Measurements from ENCODE around the gene EEF1E1.
"Not testable (repeated sequence)": the region's sequence is repeated elsewhere in the genome, so short reads cannot be mapped to it uniquely, and the experiment has no call there.

The EEF1E1 gene

DNA sequence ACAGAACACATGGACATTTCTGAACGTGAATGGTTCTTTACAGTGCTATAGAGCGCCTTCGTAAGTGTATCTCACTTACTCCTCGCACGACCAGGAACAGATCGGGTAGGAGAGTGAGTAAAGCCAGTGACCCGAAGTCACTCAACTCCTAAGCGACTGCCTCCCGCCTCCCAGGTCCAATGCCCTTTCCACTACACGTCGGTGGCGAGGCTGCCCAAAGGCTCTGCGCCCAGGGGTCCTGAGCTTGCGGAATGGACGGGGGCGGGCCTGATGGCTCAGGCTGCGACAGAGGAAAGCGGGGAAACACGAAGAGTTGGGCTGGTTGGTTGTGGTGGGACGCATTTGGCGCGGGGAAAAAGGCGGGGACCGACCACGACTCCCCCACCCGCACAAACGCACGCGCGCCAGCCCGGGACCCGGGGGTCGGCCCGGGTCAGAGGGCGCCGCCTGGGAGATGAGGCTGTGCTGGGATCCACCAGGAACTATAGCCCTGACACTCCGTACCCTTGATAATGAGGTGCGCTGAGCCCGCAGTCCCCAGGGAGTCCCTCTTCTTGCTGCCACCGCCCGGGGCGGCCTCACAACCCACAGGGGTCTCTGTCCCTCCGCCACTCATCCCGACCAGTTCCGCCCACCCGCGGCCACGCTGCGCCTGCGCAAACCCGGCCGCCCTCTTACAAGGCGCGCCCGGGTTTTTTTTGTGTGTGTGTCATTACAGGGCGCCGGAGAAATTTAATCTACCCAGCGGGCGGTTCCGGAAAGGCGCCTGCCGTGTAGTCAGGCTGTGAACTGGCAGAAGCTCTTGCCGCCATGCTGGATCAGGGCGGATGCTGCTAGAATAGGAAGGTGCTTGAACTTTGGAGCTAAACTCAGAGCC lies 38.3 kb downstream of the EEF1E1 start, which contains the start of gene BLOC1S5:
Gene BLOC1S5 (minus strand): TSS at position 629 of the 877 bp plus-strand sequence. CDS start 13 bp downstream, at position 616.
- DNase-seq (ENCODE audit: low spot score): peak; percentile 97

DNA sequence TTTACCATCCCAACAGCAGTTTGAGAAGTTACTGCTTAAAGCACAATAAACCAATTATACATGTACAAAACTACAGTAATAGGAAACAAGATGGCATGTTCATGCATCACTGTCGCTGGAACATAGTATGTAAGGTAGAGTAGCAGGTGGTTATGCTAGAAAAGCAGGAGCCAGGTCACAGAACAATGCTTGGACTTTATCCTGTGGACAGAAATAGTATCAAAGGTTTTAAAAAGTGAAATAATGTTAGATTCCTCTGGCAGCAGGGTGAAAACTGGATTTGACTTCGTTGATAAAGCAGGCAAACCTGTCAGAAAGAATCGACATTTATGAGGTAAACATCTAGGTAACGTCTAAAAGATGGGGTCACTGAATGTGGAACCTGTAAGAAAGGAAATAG lies 40.6 kb downstream of the EEF1E1 start:
- no peak for DNase-seq (ENCODE audit: low spot score)

DNA sequence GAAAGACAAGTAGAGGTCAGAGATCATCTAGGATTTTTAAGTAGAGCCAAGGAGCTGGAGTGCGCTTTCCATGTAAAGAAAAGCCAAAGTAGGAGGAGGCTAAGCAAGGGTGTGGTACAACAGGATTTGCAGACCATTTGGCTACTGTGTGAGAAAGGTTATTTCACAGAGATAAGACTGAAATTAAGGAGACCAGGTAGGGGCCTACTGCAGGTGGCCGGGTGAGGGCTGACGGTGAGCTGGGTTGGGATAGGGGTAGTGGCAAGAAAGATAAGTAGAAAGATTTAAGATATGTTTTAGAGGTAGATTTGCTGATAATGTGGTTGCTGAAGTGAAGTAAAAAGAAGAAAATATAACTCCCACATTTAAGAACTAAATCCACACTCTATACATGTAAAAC lies 42.0 kb downstream of the EEF1E1 start:
- DNase-seq (ENCODE audit: low spot score): no peak

DNA sequence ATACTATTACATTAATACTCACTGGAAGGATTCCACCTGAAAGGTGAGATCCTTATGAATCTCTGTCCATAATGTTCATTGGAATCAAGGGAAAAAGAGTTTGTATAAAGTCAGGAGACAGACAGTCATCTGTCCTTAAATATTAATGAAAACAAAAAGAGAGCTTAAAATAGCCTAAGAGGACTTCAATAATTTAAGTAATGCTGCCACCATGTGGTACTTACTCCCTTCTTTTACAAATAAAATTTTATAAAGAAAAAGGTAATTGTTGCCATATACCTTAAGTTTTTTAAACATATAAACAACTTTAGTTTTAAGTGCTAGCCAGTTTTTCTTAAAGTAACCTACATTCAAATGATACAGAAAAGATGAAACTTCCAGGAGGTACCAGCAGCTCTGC lies 43.2 kb downstream of the EEF1E1 start:
- DNase-seq (ENCODE audit: low spot score): peak; percentile 19

DNA sequence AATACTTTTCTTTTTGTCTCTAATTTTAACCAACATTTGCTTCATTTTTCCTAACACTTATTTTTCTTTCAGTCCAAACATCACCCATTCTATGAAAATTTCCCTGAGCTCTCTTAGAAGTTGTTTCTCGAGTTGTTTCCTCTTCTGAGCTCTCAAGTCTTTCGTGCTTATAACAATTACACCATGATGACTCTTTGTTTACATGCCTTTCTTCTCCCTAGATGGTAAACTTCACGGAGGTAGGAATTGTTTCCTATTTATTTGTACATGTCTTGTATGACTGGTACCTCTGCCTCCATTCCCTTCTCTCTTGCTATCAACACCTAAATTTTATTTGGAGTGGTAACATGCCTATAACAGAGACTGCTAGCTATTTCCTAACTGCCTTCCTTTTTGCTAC lies 44.6 kb downstream of the EEF1E1 start:
- DNase-seq (ENCODE audit: low spot score): no peak

DNA sequence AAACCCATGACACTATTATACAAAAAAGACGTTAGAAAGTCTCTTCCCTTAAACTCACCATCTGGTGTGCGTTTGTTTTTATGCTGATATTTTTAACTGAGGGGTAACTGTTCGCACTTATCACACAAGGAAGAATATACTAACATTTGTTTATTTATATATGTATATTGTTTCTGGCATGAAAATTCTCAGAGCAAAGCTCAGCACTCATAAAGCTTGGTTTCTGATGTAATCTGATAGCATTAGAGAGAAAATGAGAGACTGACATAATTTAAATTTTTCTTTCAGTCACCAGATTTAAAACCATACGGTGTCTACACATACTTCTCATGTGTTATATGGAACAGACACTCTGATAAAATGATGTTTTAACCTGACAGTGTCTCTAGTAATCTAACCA lies 45.1 kb downstream of the EEF1E1 start:
- no peak for DNase-seq (ENCODE audit: low spot score)

DNA sequence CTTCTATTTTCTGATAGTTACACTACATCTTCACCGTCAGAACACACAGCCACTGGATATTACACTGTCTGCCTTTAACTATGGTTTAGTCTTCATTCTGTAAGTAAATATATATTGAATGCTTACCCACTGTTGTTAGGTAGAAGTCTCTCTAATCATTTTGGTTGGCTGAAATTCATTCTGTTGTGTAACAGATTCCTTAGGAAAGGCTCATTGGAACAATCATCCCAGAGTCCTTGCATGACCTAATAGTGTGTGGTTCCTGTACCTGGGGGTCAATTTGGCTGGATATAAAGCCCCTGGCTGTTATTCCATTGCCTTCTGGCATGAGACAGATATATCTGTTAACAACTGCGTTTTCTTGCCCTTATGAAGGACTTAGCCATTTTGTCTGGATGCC lies 48.1 kb downstream of the EEF1E1 start:
- DNase-seq (ENCODE audit: low spot score): no peak

DNA sequence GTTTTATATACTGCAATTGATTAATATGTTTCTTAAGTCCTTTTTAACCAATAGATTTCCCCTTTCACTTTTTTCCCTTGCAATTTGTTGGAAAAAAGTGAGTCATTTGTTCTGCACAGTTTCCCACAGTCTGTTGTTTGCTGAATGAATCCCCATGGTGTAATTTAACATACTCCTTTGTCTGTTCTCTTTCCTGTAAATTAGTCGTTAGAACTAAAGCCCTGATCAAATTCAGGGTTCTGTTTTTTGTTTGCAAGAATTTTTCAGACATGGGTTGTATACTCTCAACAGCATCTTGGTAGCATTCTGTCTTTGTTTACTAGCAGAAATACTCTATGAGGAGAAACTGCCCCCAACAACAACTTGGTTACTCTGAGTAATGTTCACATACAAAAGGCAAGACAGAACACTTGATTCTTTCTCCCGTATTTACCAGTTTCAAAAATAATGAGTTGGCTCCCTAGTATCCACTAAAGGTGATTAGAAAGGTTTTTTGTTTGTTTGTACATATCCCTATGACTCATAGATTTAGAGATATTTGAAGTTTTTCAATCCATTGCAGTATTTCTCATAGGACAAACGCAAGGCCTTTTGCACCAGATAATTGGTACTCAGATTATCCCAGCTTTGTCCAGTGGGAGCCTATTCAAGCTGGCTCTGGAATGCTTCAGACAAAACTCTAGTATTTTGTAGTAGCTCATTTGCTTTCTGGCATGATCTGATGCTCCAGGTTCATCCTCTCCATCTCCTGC lies 54.6 kb downstream of the EEF1E1 start:
- peak; percentile 12 for DNase-seq (ENCODE audit: low spot score)

DNA sequence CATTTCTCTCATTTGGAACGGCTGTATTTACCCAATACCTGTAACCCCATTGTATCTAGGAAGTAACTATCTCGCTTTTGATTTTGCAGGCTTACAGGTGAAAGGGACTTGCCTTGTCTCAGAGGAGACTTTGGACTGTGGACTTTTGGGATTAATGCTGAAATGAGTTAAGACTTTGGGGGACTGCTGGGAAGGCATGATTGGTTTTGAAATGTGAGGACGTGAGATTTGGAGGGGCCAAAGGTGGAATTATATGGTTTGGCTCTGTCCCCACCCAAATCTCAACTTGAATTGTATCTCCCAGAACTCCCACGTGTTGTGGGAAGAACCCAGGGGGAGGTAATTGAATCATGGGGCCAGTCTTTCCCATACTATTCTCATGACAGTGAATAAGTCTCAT lies 56.6 kb downstream of the EEF1E1 start:
- not testable (repeated sequence) for DNase-seq (ENCODE audit: low spot score)

DNA sequence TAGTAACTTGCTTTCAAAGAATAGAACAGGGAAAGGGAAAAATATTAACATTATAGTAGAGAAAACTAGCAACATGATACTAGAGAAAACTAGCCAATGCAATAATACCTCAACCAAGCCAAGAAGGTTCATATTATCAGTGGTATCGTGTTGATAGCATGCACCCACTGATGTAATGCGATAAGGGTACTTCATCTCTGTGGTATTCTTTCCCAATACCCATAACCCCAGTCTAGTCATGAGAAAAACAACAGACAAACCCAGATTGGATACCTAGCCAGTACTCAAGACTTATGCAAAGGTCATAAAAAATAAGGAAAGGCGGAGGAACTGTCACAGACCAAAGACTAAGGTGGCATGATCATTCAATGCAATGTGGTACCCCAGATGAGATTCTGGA lies 59.1 kb downstream of the EEF1E1 start:
- no peak for DNase-seq (ENCODE audit: low spot score)

DNA sequence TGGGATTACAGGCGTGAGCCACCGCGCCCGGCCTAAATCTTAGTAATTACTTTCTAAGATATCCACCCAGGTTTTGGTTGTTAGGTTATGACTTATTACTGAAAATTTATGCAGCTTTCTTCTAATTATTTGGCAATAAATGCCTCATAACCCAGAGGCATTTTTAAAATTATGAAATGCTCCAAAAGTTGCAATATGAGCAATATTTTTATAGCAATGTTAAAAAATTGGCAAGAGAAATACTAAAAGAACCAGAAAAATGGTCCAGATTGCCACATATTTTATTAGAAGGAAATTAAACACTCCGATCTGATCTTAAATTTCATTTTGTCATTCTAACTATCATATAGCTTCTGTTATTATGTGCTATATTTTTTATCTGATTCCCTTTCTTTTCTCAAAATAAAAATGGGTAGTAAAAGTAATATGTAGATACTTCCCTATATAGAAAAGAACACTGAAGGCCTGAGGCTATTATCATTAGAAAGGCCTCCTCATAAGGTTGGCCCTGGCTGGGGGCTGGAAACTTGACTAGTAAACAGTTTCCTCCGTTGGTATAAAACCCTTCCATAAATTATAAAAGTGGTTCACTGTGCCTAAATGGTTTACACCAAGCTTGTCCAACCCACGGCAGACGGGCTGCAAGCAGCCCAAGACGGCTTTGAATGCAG lies 60.3 kb downstream of the EEF1E1 start:
- no peak for DNase-seq (ENCODE audit: low spot score)

DNA sequence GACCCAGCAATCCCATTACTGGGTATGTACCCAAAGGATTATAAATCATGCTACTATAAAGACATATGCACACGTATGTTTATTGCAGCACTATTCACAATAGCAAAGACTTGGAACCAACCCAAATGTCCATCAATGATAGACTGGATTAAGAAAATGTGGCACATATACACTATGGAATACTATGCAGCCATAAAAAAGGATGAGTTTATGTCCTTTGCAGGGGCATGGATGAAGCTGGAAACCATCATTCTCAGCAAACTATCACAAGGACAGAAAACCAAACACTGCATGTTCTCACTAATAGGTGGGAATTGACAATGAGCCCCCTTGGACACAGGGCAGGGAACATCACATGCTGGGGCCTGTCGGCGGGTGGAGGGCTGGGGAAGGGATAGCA lies 68.2 kb downstream of the EEF1E1 start:
- DNase-seq (ENCODE audit: low spot score): not testable (repeated sequence)

DNA sequence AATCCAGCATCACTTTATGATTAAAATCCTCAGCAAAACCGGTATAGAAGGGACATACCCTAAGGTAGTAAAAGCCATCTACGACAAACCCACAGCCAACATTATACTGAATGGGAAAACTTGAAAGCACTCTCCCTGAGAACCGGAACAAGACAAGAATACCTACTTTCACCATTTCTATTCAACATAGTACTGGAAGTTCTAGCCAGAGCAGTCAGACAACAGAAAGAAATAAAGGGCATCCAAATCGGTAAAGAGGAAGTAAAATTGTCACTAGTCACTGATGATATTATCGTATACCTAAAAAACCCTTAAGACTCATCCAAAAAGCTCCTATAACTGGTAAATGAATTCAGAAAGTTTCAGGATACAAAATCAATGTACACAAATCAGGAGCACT lies 71.4 kb downstream of the EEF1E1 start:
- DNase-seq (ENCODE audit: low spot score): no peak

Measured in AG20443 (cell line).